Colonic mucosa (tissue), 4 donors: Measurements from ENCODE around the gene PKN2. TPM values are rescaled to one million over a fixed set of nuclear protein-coding genes. Genes with fewer than 3 reads are reported as not detected.

Source experiments
- DNase-seq: peaks from one replicate; pipeline ENCODE4 v3.0.0-alpha.2; 2020
- H3K27ac ChIP-seq: fragments of 200-600 bp; one replicate; pipeline ENCODE4 v1.8.0; 2021
- H3K27me3 ChIP-seq: fragments of 200-600 bp; one replicate; pipeline ENCODE4 v1.8.0; 2021
- H3K36me3 ChIP-seq: fragments of 200-600 bp; one replicate; pipeline ENCODE4 v1.8.0; 2021
- H3K4me1 ChIP-seq: fragments of 200-600 bp; one replicate; pipeline ENCODE4 v1.8.0; 2021; ENCODE audit warnings: mild to moderate bottlenecking
- H3K4me3 ChIP-seq: fragments of 200-600 bp; one replicate; pipeline ENCODE4 v1.8.0; 2021
- H3K9ac ChIP-seq, 2 donors: one replicate each; pipeline ENCODE4 v1.7.0; 2013; ENCODE audit warnings: control low read depth in 2 of 2, low read depth in 2 of 2, low read length in 2 of 2
- H3K9me3 ChIP-seq: fragments of 200-600 bp; one replicate; pipeline ENCODE4 v1.8.0; 2021
- intact Hi-C: fragments of 100-400 bp; cut with DNase I; formaldehyde crosslinking; loops from one replicate; pipeline ENCODE4 v1.14.1; 2022
- total RNA-seq, 2 donors: library from RNA; stranded (reverse); fragmentation: NEBNext Ultra II Directional in 1 of 2; extraction: Animal tissue kit (Norgen Biotek cat#: 25700) in 1 of 2; gene quantifications; one replicate each; pipeline ENCODE4 v1.2.1, GENCODE V29; 2021
- TF ChIP-seq, protein P1 (sequence below): fragments of 200-600 bp; IDR thresholded peaks from one replicate; pipeline ENCODE4 v1.8.0; 2022; ENCODE audit warnings: antibody characterized with exemption, mild to moderate bottlenecking
- donor health status: healthy.
- donor health status: DM: no; HTN: no; CAD: no.
- donor health status: DM: no; HTN: no; CAD: no.

The PKN2 gene
- total RNA-seq, 2 donors from 2014 or later, result 41.1 to 60.5 TPM

DNA sequence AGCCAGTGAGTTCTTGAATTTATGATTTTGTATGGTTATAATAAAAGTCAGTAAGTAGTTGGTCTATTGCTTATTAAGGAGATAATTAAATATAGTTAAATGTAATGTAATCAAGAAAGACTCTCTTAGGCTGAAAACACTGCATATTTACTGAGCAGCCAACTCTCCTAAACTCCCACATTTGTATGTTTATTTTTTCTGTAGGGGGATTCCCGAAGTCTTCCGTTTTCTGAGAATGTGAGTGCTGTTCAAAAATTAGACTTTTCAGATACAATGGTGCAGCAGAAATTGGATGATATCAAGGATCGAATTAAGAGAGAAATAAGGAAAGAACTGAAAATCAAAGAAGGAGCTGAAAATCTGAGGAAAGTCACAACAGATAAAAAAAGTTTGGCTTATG is 56.7 kb downstream of the PKN2 start:
- Histone ChIP-seq H3K4me3 (no peak overlapping the region), H3K9ac (no peak overlapping the region), H3K27me3 (no peaks in the 10 kb centered on the region), H3K27ac (no peak overlapping the region), H3K4me1 (no peaks in the 10 kb centered on the region), H3K36me3 (no peaks in the 10 kb centered on the region), H3K9me3 (no peaks in the 10 kb centered on the region)
- intact Hi-C loops, result no loop called here
- DNase-seq, result no peak
- TF ChIP-seq, protein P1, sequence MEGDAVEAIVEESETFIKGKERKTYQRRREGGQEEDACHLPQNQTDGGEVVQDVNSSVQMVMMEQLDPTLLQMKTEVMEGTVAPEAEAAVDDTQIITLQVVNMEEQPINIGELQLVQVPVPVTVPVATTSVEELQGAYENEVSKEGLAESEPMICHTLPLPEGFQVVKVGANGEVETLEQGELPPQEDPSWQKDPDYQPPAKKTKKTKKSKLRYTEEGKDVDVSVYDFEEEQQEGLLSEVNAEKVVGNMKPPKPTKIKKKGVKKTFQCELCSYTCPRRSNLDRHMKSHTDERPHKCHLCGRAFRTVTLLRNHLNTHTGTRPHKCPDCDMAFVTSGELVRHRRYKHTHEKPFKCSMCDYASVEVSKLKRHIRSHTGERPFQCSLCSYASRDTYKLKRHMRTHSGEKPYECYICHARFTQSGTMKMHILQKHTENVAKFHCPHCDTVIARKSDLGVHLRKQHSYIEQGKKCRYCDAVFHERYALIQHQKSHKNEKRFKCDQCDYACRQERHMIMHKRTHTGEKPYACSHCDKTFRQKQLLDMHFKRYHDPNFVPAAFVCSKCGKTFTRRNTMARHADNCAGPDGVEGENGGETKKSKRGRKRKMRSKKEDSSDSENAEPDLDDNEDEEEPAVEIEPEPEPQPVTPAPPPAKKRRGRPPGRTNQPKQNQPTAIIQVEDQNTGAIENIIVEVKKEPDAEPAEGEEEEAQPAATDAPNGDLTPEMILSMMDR, result no peak

DNA sequence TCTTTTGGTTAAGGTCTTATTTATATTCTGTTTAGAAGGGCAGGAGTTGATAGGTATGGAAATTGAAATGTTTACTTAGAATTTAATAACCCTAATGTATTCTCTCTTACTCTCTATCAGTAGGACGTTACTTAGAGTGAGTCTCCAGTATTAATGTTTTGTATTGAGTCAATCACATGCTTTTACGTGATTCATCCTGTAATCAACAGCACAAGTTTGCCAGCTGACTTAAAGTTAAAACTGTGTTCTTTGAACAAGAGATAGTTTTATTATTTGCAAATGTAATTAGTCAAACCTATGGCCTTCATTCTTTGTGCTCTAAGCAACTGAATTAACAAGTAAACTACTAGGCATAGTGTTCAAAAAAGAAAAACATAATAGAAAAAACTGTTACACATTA is 57.3 kb downstream of the PKN2 start:
- H3K4me3 ChIP-seq, result no peak overlapping the region
- no peaks in the 10 kb centered on the region for H3K36me3 ChIP-seq
- no peak for DNase-seq
- no peak overlapping the region for H3K27ac ChIP-seq
- no peaks in the 10 kb centered on the region for H3K9me3 ChIP-seq
- intact Hi-C loops, result no loop called here
- no peaks in the 10 kb centered on the region for H3K27me3 ChIP-seq
- TF ChIP-seq, protein P1, result no peak
- no peaks in the 10 kb centered on the region for H3K4me1 ChIP-seq
- H3K9ac ChIP-seq, result no peak overlapping the region

DNA sequence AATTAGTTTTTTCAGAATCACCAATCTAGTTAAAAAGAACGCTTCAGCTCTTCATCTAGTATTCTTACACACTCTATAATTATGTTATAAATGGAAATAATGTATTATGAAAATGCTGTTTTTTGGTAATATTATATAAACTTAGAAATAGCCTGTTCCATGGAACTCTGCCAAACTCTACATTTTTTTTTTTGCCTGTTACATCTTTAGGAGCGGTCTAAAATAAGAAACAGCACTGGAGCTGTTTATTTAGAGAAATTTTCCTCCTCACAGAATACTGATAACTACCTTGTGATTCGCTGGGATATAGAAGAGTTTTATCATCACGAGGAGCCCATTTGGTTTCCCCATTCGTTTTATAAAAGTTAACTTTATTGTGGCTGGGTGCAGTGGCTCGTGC is 58.5 kb downstream of the PKN2 start:
- H3K9ac ChIP-seq, result no peak overlapping the region
- no peak for DNase-seq
- H3K27ac ChIP-seq, result no peak overlapping the region
- H3K4me3 ChIP-seq, result no peak overlapping the region
- no peaks in the 10 kb centered on the region for H3K4me1 ChIP-seq
- intact Hi-C loops, result no loop called here
- TF ChIP-seq, protein P1, result no peak
- no peaks in the 10 kb centered on the region for H3K36me3 ChIP-seq
- H3K9me3 ChIP-seq, result no peaks in the 10 kb centered on the region
- H3K27me3 ChIP-seq, result no peaks in the 10 kb centered on the region

DNA sequence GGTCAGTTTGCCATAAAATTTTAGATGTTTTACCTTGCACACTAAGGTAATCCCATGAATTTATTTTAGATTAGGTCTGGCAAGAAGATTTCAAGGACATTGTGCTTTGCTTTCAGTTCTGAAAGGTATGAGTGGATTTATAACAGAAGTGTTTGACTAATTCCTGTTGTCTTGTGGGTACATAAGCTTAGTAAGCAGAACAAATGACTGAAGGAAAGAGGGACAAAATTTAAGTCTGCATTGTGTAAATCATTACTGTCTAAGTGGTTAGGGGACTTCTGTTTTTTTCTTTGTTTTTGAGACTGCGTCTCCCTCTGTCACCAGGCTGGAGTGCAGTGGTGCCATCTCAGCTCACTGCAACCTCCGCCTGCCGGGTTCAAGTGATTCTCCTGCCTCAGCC is 60.1 kb downstream of the PKN2 start:
- H3K36me3 ChIP-seq, result no peaks in the 10 kb centered on the region
- no peaks in the 10 kb centered on the region for H3K9me3 ChIP-seq
- intact Hi-C loops, result no loop called here
- H3K9ac ChIP-seq, result no peak overlapping the region
- no peak for DNase-seq
- H3K27ac ChIP-seq, result no peak overlapping the region
- H3K27me3 ChIP-seq, result no peaks in the 10 kb centered on the region
- no peak overlapping the region for H3K4me3 ChIP-seq
- TF ChIP-seq, protein P1, result no peak
- H3K4me1 ChIP-seq, result no peaks in the 10 kb centered on the region

DNA sequence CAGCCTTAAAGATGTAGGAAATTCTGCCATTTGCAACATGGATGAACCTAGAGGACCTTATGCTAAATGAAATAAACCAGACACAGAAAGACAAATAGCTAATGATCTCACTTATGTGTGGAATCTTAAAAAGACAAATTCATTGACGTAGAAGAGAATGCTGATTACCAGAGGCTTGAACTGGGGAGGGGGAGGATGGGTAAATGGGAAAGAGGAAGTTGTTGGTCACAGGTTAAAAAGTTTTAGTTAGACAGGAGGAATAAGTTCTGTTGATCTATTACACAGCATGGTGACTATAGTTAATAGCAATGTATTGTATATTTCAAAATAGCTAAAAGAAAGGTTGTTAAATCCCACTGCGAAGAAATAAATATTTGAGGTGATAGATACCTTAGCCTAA is 62.8 kb downstream of the PKN2 start:
- intact Hi-C loops, result no loop called here
- Histone ChIP-seq H3K36me3 (no peaks in the 10 kb centered on the region), H3K4me3 (no peak overlapping the region), H3K27me3 (no peaks in the 10 kb centered on the region), H3K4me1 (no peaks in the 10 kb centered on the region), H3K27ac (no peak overlapping the region), H3K9me3 (no peaks in the 10 kb centered on the region), H3K9ac (no peak overlapping the region)
- TF ChIP-seq, protein P1, result no peak
- no peak for DNase-seq

DNA sequence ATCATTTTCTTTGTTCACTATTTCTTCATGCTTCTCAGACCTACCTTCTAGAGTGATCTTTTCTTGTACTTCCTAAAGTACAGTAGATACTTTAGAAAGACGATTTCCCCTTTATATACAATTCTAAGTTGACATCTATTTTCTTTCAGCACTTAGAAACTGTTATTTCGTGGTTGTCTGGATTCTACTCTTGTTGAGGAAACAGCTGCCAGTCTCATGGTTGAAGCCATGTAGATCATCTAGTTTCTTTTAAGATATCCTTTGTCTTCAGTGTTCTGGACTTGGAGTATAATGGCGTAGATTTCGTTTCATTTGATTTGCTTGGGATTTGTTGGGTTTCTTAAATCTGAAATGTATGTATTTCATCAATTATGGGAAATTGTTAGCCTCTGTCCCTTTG is 67.6 kb downstream of the PKN2 start:
- H3K36me3 ChIP-seq, result no peaks in the 10 kb centered on the region
- H3K27me3 ChIP-seq, result no peaks in the 10 kb centered on the region
- H3K4me3 ChIP-seq, result no peak overlapping the region
- intact Hi-C loops, result no loop called here
- no peaks in the 10 kb centered on the region for H3K9me3 ChIP-seq
- no peak for DNase-seq
- no peak overlapping the region for H3K27ac ChIP-seq
- H3K9ac ChIP-seq, result no peak overlapping the region
- H3K4me1 ChIP-seq, result no peaks in the 10 kb centered on the region
- TF ChIP-seq, protein P1, result no peak
